K562 (cell line): ENCODE data around the gene GBF1. TPM values are rescaled to one million over a fixed set of nuclear protein-coding genes. Genes with fewer than 3 reads are reported as not detected.

Source experiments
- ATAC-seq: fragments of 200-7000 bp; cut with Tn5 transposase; 3 replicates; pipeline ENCODE4 v1.9.1; 2020; ENCODE audit warnings: moderate library complexity
- BruUV-seq: library from RNA; stranded (reverse); fragments of 400-500 nt; replicated peaks from 2 replicates; lab custom pipeline; 2021; lab: Mats Ljungman, UMichigan
- CTCF ChIA-PET: fragments of 300-600 bp; formaldehyde crosslinking; extraction: SDS; loops from one replicate; lab custom pipeline; 2021; ENCODE audit warnings: low intra/inter-chr PET ratio; lab: Yijun Ruan, JAX
- POLR2A ChIA-PET: fragments of 300-600, 350-650 bp; sonication (Branson Sonifier 250); formaldehyde crosslinking; extraction: SDS; loops from one replicate; lab custom pipeline; 2021; ENCODE audit warnings: antibody characterized with exemption, inconsistent platforms; lab: Yijun Ruan, JAX
- DNase-seq, 4 experiments: peaks; one replicate each; pipeline versions ENCODE4 v3.0.0 to v3.0.0-alpha.2; 2011 to 2018; ENCODE audit warnings: low spot score in 3 of 4, mixed read lengths in 3 of 4; ENCODE audit errors: extremely low read depth in 1 of 4
- FAIRE-seq: peaks from 2 replicates; lab custom pipeline; 2011; peaks lifted over from hg19 to GRCh38; lab: Jason Lieb, UNC
- H2AFZ ChIP-seq: 2 replicates; pipeline ENCODE4 v1.6.0; 2011; ENCODE audit warnings: low read depth, low read length, control low read depth, inconsistent platforms
- H3K27ac ChIP-seq: fragments of 200-600 bp; 3 replicates; pipeline ENCODE4 v1.8.0; 2011; ENCODE audit warnings: low read depth, mild to moderate bottlenecking, control low read depth, inconsistent platforms, low read length, moderate library complexity, mixed read lengths; ENCODE audit errors: extremely low read depth
- H3K27me3 ChIP-seq, 2 experiments: fragments of 300-600 bp in 1 of 2; 2 replicates in 1 of 2; 3 replicates in 1 of 2; pipeline versions ENCODE4 v1.6.0 to v1.8.0; 2011; ENCODE audit warnings: inconsistent platforms in 2 of 2, low read length in 2 of 2, mild to moderate bottlenecking in 1 of 2, mixed read lengths in 1 of 2, moderate library complexity in 1 of 2; ENCODE audit not compliant: control insufficient read depth in 2 of 2, insufficient read depth in 2 of 2
- H3K36me3 ChIP-seq: fragments of 300-600 bp; 3 replicates; pipeline ENCODE4 v1.8.0; 2011; ENCODE audit warnings: mild to moderate bottlenecking, low read length, inconsistent platforms; ENCODE audit not compliant: control insufficient read depth, insufficient read depth
- H3K4me1 ChIP-seq, 2 experiments: fragments of 200-600 bp in 1 of 2; replicated peaks in 1 of 2; 2 replicates in 1 of 2; 3 replicates in 1 of 2; pipeline versions ENCODE4 v1.5.1 to v1.8.0; 2011; ENCODE audit warnings: inconsistent platforms in 2 of 2, low read length in 2 of 2, mild to moderate bottlenecking in 1 of 2, mixed read lengths in 1 of 2, moderate library complexity in 1 of 2; ENCODE audit not compliant: control insufficient read depth in 2 of 2, insufficient read depth in 2 of 2
- H3K4me2 ChIP-seq: 2 replicates; pipeline ENCODE4 v1.6.1; 2011; ENCODE audit warnings: low read length, control low read depth, inconsistent platforms, mixed read lengths; ENCODE audit not compliant: insufficient read depth
- H3K4me3 ChIP-seq: fragments of 200-600 bp; sonication (generic), shearing (Covaris generic); 2 replicates; pipeline ENCODE4 v1.5.1; 2016; ENCODE audit warnings: control low read depth, inconsistent platforms
- H3K79me2 ChIP-seq: fragments of 200-600 bp; 3 replicates; pipeline ENCODE4 v1.8.0; 2011; ENCODE audit warnings: low read length, inconsistent platforms; ENCODE audit not compliant: control insufficient read depth, insufficient read depth
- H3K9ac ChIP-seq, 2 experiments: 2 replicates each; pipeline versions ENCODE4 v1.6.0 to v1.6.1; 2011; ENCODE audit warnings: low read depth in 2 of 2, low read length in 2 of 2, control low read depth in 1 of 2, inconsistent platforms in 1 of 2, mild to moderate bottlenecking in 1 of 2, mixed read lengths in 1 of 2; ENCODE audit not compliant: insufficient read depth in 1 of 2
- H3K9me1 ChIP-seq: one replicate; pipeline ENCODE4 v1.6.0; 2011; ENCODE audit warnings: inconsistent platforms, mild to moderate bottlenecking, low read length, moderate library complexity; ENCODE audit not compliant: control insufficient read depth, insufficient read depth
- H3K9me3 ChIP-seq: replicated peaks from 2 replicates; pipeline ENCODE4 v1.5.1; 2011; ENCODE audit warnings: low read depth, low read length, inconsistent platforms; ENCODE audit not compliant: control insufficient read depth, insufficient read depth
- H4K20me1 ChIP-seq: replicated peaks from 2 replicates; pipeline ENCODE4 v1.6.1; 2011; ENCODE audit warnings: low read length, inconsistent platforms, mixed read lengths; ENCODE audit not compliant: control insufficient read depth, insufficient read depth
- CAMTA2 ChIP-seq: fragments of 250-450 bp; sonication (Bioruptor Pico); conservative IDR thresholded peaks from 2 replicates; pipeline ENCODE4 v1.5.1; 2022
- E2F5 ChIP-seq: sonication (generic); formaldehyde crosslinking; IDR thresholded peaks from 2 replicates; pipeline ENCODE4 v1.8.0; 2022; ENCODE audit warnings: mild to moderate bottlenecking, missing genetic modification reagents
- EGR1 ChIP-seq: fragments of 450-650 bp; conservative IDR thresholded peaks from 2 replicates; pipeline ENCODE4 v1.6.1; 2017; ENCODE audit warnings: mild to moderate bottlenecking
- HDAC2 ChIP-seq: fragments of 450-650 bp; IDR thresholded peaks from 2 replicates; pipeline ENCODE4 v1.6.1; 2016; ENCODE audit warnings: mild to moderate bottlenecking
- KDM1A ChIP-seq, 2 experiments: fragments of 450-650 bp; IDR thresholded peaks; 2 replicates each; pipeline ENCODE4 v1.6.1; 2016; ENCODE audit warnings: mild to moderate bottlenecking in 2 of 2
- RBM25 ChIP-seq: fragments of 200-400 bp; formaldehyde crosslinking; IDR thresholded peaks from 2 replicates; pipeline ENCODE4 v1.6.1; 2018; ENCODE audit warnings: low read length, low read depth, moderate library complexity; ENCODE audit not compliant: severe bottlenecking
- STAT6 ChIP-seq: sonication (generic); formaldehyde crosslinking; IDR thresholded peaks from 2 replicates; pipeline ENCODE4 v1.8.1; 2023; ENCODE audit warnings: mild to moderate bottlenecking, missing genetic modification reagents
- TBL1XR1 ChIP-seq, 2 experiments: IDR thresholded peaks; 2 replicates each; pipeline ENCODE4 v1.6.1; 2012; ENCODE audit warnings: improper control_type of control experiment in 2 of 2, low read length in 2 of 2, mild to moderate bottlenecking in 1 of 2
- TOE1 ChIP-seq, 2 experiments: fragments of 450-650 bp in 1 of 2; sonication (generic) in 1 of 2; formaldehyde crosslinking in 1 of 2; IDR thresholded peaks; 2 replicates each; pipeline versions ENCODE4 v1.7.1 to v1.8.0; 2016 to 2022; ENCODE audit warnings: borderline replicate concordance in 2 of 2, mild to moderate bottlenecking in 2 of 2, antibody characterized with exemption in 1 of 2, inconsistent platforms in 1 of 2, low read depth in 1 of 2, missing genetic modification reagents in 1 of 2, moderate library complexity in 1 of 2
- WHSC1 ChIP-seq: IDR thresholded peaks from one replicate; pipeline ENCODE4 v1.6.1; 2012; ENCODE audit warnings: low read length, control low read depth, inconsistent platforms
- ZFP36 ChIP-seq: fragments of 150-350 bp; IDR thresholded peaks from 2 replicates; pipeline ENCODE4 v1.6.1; 2018; ENCODE audit warnings: low read length, low read depth; ENCODE audit not compliant: partially characterized antibody
- ZNF239 ChIP-seq: fragments of 250-450 bp; sonication (Bioruptor Pico); IDR thresholded peaks from 2 replicates; pipeline ENCODE4 v1.4.0; 2020; ENCODE audit warnings: mild to moderate bottlenecking
- ZNF384 ChIP-seq: IDR thresholded peaks from 2 replicates; pipeline ENCODE4 v1.6.1; 2012; ENCODE audit warnings: low read depth, low read length, improper control_type of control experiment
- ZNF444 ChIP-seq: fragments of 250-450 bp; sonication (Bioruptor Pico); IDR thresholded peaks from 2 replicates; pipeline ENCODE4 v1.4.0; 2020; ENCODE audit warnings: mild to moderate bottlenecking, moderate library complexity
- ZNF445 ChIP-seq: fragments of 250-450 bp; sonication (Bioruptor Pico); IDR thresholded peaks from 2 replicates; pipeline ENCODE4 v1.4.0; 2020; ENCODE audit warnings: low read depth, mild to moderate bottlenecking, moderate library complexity
- ZNF695 ChIP-seq: fragments of 450-650 bp; formaldehyde crosslinking; IDR thresholded peaks from 2 replicates; pipeline ENCODE4 v1.4.0; 2020; ENCODE audit warnings: mild to moderate bottlenecking, moderate library complexity
- ZNF780A ChIP-seq: fragments of 250-450 bp; sonication (Bioruptor Pico); IDR thresholded peaks from 2 replicates; pipeline ENCODE4 v1.5.0; 2021; ENCODE audit warnings: mild to moderate bottlenecking
- ZNF785 ChIP-seq: fragments of 250-450 bp; sonication (Bioruptor Pico); IDR thresholded peaks from 2 replicates; pipeline ENCODE4 v1.4.0; 2020; ENCODE audit warnings: mild to moderate bottlenecking
- WGBS: fragments of 100-300 bp; shearing (Covaris generic); methylation state at CpG from one replicate; pipeline ENCODE4 v1.1.6; 2016; ENCODE audit warnings: low coverage, mixed read lengths; ENCODE audit not compliant: insufficient coverage; ENCODE audit errors: missing lambda C conversion rate; 5-methylcytosine and 5-hydroxymethylcytosine counted together
- in situ Hi-C: fragments of 300-500 bp; cut with MboI; formaldehyde crosslinking; loops from 4 replicates; pipeline ENCODE4 v1.15.0; 2018; ENCODE audit warnings: inconsistent platforms, mixed read lengths
- intact Hi-C: fragments of 100-400 bp; cut with micrococcal nuclease; formaldehyde crosslinking; loops from 2 replicates; pipeline ENCODE4 v1.14.2; 2022
- polyA plus RNA-seq, 8 experiments: library from polyadenylated mRNA; depleted of rRNA in 4 of 8; stranded (reverse) in 5 of 8; unstranded in 3 of 8; fragments of >200 nt; fragmentation: Nextera tagmentation in 2 of 8; fragmentation: Illumina TruSeq in 1 of 8; extraction: Ambion mirVana in 2 of 8; extraction: Trizol in 1 of 8; gene quantifications; 2 replicates each; pipeline versions ENCODE4 v1.2.1 to v1.2.3, GENCODE V29; 2011 to 2014; ENCODE audit warnings: inconsistent platforms in 1 of 8, missing spikeins in 1 of 8
- total RNA-seq, 7 experiments: library from RNA; depleted of rRNA in 6 of 7; stranded (reverse); fragments of >200 nt in 6 of 7; fragmentation: Illumina TruSeq in 2 of 7; extraction: Trizol in 2 of 7; gene quantifications; 2 replicates each; pipeline versions ENCODE4 v1.2.1 to v1.2.3, GENCODE V29; 2011 to 2021; ENCODE audit warnings: low replicate concordance in 1 of 7

The GBF1 gene
- total and polyA plus RNA-seq, 9 of the 15 experiments (the other 6 are each of a cell fraction or from before 2014, with no cell fraction given) = 0.69 to 28.0 (median 10.3) TPM

GRCh38 chr10:102316421-102316820, 71.1 kb downstream of the GBF1 start:
- CTCF ChIA-PET = no interaction called here

More at GRCh38 chr10:102316421-102316820, 71.1 kb downstream of the GBF1 start:
- no peak for TF ChIP-seq ZNF384
- no peak for TF ChIP-seq EGR1
- no peak for TF ChIP-seq ZNF445 (CRISPR knock-in tag)
- no peak for TF ChIP-seq HDAC2
- TF ChIP-seq KDM1A (IDR thresholded peaks at IDR 0.05) = no peak
- TF ChIP-seq ZFP36 = no peak
- no peak for TF ChIP-seq ZNF444 (CRISPR knock-in tag)
- TF ChIP-seq RBM25 = no peak
- TF ChIP-seq ZNF239 (CRISPR knock-in tag) = no peak
- no peak for TF ChIP-seq ZNF785 (CRISPR knock-in tag)
- no peak for TF ChIP-seq TOE1 (IDR thresholded peaks at IDR 0.05; ENCODE audit: borderline replicate concordance)
- TF ChIP-seq TOE1 (CRISPR knock-in tag; IDR thresholded peaks at IDR 0.05; ENCODE audit: borderline replicate concordance, low read depth) = no peak
- TF ChIP-seq STAT6 (CRISPR knock-in tag) = no peak
- TF ChIP-seq ZNF780A (CRISPR knock-in tag) = no peak
- no peak for TF ChIP-seq ZNF695 (CRISPR knock-in tag)
- TF ChIP-seq CAMTA2 (CRISPR knock-in tag) = no peak
- no peak for TF ChIP-seq E2F5 (CRISPR knock-in tag)
- TF ChIP-seq TBL1XR1 (IDR thresholded peaks at IDR 0.05; ENCODE audit: low read length in 2 of 2) = no peak
- no peak for TF ChIP-seq WHSC1
- Histone ChIP-seq H3K36me3 (0 out of 3 replicates have a peak, but pooled peaks cover 4% of the 10 kb centered on the region), H3K27ac (no peak overlapping the region), H3K27me3 (no peaks in the 10 kb centered on the region), H3K79me2 (peaks cover 29% of the 10 kb centered on the region), H3K4me3 (no peak overlapping the region), H3K9ac (no peak overlapping the region), H3K4me2 (no peak overlapping the region), H2AFZ (no peak overlapping the region), H4K20me1 (peaks cover 14% of the 10 kb centered on the region), H3K4me1 (no peaks in the 10 kb centered on the region; a peak in 2 of 5 replicates), H3K9me1 (no peaks in the 10 kb centered on the region), H3K9me3 (no peaks in the 10 kb centered on the region)
- no peak for FAIRE-seq
- 47% methylated on average over 1 of the region's 1 CpG for WGBS
- intact Hi-C loops = no loop called here
- DNase-seq = no peak
- BruUV-seq = no TSS peak
- in situ Hi-C loops = no loop called here
- no peak for ATAC-seq
- POLR2A ChIA-PET = no interaction called here
